Measurements from ENCODE around the gene MED10.

Gene MED10

GRCh38 chr5:6398570-6399230 is 20.4 kb upstream of the MED10 start:
- DNase-seq = no peak

- no peak for DNase-seq
Measured at GRCh38 chr5:6397536-6398269, 19.4 kb upstream of the MED10 start.

GRCh38 chr5:6396836-6397535 is 18.6 kb upstream of the MED10 start:
- DNase-seq = no peak

- no peak for DNase-seq
Measured at GRCh38 chr5:6396043-6396442, 17.7 kb upstream of the MED10 start.

- no peak for DNase-seq
Measured at GRCh38 chr5:6395621-6396020, 17.3 kb upstream of the MED10 start.

- DNase-seq = no peak
Measured at GRCh38 chr5:6395102-6395445, 16.7 kb upstream of the MED10 start.

GRCh38 chr5:6394429-6395101 is 16.2 kb upstream of the MED10 start:
- no peak for DNase-seq

- no peak for DNase-seq
Measured at GRCh38 chr5:6393596-6394194, 15.3 kb upstream of the MED10 start.

GRCh38 chr5:6392561-6392960 is 14.2 kb upstream of the MED10 start:
- DNase-seq = no peak

GRCh38 chr5:6391151-6391550 is 12.8 kb upstream of the MED10 start:
- DNase-seq = no peak

GRCh38 chr5:6389946-6390530 is 11.7 kb upstream of the MED10 start:
- DNase-seq = no peak

- DNase-seq = no peak
Measured at GRCh38 chr5:6389397-6389796, 11.1 kb upstream of the MED10 start.

GRCh38 chr5:6387970-6388369 is 9.6 kb upstream of the MED10 start:
- no peak for DNase-seq

- DNase-seq = no peak
Measured at GRCh38 chr5:6386271-6386670, 7.9 kb upstream of the MED10 start.

- no peak for DNase-seq
Measured at GRCh38 chr5:6384856-6385255, 6.5 kb upstream of the MED10 start.

GRCh38 chr5:6383376-6383775 is 5.0 kb upstream of the MED10 start:
- no peak for DNase-seq

- DNase-seq = no peak
Measured at GRCh38 chr5:6379246-6379645, 899 bp upstream of the MED10 start.

GRCh38 chr5:6378766-6379103 is 388 bp upstream of the MED10 start:
- DNase-seq = no peak

- DNase-seq = no peak
Measured at GRCh38 chr5:6377582-6377904, 804 bp downstream of the MED10 start.

GRCh38 chr5:6376974-6377520 is 1.3 kb downstream of the MED10 start:
- no peak for DNase-seq

GRCh38 chr5:6373081-6373846 is 5.1 kb downstream of the MED10 start:
- DNase-seq = no peak

Data from NCI-H1930 (cell line).